HG02852 (cell line): Measurements from ENCODE around the gene LCNL1.
"Not testable (repeated sequence)": the region's sequence is repeated elsewhere in the genome, so short reads cannot be mapped to it uniquely, and the experiment has no call there.

Experiments used
- ATAC-seq: cut with Tn5 transposase; IDR thresholded peaks from one replicate; pipeline ENCODE4 v1.9.1; 2021; ENCODE audit warnings: mild to moderate bottlenecking, moderate library complexity; ENCODE audit not compliant: unreplicated experiment

Gene LCNL1

DNA sequence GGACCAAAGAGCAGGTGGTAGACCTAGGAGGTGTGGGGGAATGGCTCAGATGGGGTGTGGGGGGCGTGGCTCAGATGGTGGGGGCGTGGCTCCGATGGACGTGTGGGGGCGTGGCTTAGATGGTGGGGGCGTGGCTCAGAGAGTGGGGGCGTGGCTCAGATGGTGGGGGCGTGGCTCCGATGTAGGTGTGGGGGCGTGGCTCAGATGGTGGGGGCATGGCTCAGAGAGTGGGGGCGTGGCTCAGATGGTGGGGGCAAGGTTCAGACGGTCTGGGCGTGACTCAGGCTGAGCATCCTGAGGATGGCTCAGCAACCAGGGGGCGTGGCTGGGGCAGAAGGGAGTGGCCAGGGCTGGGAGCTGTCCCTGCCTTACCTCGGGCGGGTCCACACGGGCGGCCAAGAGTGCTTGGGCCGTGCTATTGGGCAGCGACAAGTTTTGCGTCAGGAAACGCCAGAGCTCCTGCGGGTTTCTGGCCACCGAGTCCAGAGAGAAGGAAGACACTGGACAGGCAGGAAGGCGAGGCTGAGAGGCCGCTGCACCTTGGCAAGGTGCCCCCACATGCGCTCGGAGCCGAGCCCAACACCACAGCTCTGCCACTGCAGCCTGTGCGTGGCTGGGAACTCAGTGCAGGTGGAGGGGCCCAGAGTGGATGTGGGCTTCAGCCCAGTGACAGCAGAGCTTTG lies 39.3 kb downstream of the LCNL1 start:
- no peak for ATAC-seq

DNA sequence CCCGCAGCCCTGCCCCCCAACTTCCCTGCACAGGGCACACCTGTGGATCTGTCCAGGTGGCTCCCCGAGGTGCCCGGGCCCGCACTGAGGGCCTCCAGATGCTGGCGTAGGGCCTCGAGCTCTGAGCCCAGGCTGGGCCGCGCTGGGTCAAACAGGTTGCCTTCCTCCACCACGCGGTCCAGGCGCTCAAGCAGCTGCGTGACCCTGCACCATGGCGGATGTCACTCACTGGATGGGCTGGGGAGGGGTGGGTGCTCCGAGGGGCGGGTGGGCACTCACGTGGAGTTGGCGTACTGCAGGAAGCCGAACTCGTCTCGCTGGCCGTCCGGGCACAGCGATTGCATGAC lies 39.8 kb downstream of the LCNL1 start:
- ATAC-seq: no peak

DNA sequence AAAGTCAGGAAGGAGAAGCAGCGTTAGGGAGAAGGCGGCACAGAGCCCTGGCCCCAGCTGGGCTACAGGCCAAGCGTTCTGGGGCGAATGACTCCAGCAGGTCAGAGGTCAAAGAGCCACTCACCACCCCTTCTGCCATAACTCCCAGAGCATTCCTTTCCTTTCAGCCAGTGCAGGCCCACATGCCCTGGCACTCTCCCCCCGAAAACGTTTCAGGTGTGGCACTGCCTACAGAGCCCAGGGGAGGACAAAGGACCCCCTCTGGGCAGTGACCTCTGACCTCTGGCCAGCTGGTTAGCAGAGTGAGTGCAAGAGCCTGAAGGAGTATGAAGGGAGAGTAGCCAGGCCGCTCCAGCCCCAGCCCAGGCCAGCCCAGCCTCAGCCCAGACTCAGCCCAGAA lies 40.4 kb downstream of the LCNL1 start:
- no peak for ATAC-seq

DNA sequence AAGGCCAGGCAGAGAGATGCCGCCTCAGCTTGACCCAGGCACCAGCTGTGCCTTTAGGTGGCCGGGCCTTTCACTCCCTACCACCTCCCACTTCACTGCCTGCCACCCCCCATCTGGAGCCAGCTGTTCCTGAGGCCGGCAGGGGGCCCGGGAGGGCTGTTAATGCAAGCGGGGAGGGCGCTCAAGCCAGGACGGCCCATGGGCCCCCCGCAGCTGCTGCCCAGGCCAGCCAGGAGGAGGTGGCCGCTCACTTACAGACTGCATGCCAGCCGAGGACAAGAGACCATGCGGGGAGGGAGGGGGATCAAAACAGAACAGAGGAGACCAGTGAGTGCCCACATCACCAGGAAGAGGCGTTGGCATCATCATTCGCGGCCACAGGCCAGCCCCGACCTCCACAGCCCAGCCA lies 40.8 kb downstream of the LCNL1 start:
- ATAC-seq: no peak

DNA sequence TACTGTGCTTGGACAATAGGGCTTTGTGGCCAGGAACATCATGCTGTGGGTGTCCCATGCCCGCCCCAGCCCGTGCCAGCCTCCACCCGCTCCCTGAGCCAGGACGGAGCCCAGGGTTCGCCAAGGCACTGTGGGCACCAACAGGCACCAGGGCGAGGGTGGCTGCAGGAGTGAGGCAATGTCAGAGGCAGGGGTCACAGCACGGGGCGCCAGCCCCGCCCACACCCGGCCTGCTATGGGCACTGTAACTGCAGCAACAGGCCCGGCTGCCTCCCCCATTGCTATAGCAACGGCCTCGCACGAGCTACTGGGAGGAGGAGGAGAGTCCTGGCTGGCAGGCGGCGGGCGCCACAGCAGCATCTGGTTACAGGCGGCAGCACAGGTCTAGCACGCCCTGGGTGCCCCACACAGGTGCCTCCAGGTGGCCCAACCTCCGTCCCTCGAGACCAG lies 42.7 kb downstream of the LCNL1 start:
- ATAC-seq: no peak

DNA sequence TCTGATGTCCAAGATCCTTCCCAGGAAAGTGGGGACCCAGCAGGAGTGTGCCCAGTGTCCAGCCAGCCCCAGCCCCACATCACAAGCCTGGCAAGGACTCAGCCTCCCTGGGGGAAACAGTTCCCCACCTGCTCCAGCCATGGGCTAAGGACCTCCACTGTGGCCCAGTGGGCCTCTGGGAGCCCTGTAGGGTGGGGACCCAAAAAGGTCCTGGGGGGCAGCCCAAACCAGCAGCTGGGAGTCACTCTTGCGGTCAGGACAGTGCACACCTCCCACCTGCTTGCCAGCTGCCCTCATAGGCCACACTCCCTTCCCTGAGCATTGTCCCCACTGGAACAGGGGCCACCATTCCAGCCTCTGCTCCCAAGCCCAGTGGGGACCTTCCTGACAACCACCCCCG lies 43.6 kb downstream of the LCNL1 start:
- no peak for ATAC-seq

DNA sequence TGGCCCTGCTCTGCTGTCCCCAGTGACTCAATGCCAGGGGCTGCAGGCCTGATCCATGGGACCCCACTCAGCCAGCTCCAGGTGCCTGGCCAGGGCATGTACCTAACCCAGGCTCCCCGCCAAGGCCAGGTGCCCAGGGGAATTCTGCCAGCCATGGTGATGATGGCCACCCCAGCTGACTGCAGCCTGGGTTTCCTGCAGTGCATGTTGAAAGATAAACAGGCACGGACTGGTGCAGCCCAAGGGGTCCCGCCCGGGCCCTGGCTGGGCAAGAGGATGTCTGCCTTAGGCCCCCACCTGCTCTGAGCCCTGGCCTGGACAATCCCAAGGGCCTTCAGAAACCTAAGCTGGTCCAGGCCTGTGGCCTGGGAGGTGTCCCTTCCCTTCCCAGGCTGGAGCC lies 44.0 kb downstream of the LCNL1 start:
- no peak for ATAC-seq

DNA sequence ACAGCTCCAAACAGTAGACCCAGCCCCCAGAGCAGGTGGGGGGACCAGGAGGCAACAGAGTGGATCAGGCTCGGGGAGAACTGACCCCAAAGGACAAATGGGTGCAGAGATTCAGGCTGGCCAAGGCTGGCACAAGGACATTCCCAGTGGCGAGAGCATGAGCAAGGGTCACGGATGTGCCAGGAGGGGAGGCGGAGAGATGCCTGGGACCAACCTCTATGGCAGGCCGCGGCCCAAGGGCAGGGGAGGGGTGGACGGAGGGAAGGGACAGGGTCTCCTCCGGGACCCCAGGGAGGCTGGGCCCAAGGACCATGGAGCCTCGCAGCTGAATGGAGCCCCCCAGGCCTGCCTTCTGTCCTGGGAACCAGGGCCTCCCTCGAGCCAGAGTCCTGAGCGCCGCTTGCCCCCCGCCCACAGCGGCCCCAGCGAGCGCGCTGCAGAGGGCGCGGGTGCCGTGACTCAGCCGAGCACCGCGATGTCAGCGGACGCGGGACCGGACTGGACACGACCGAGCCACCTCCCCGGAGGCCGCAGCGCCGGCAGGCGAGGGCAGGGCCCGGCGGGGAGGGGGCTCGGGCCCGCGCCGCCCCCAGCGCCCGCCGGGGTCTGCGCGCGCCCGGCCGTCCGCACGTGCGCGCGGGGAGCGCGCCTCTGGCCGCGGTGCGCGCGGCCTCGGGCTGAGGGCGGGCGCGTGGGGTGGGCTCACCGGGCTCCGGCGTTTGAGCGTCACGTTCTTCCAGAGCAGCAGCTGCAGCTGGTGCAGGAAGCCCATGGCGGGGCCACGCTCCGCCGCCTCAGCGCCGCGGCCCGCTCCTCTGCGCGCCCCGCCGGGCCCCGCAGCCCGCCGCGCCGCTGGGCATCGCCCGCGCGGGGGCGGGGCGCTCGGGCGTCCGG lies 44.8 kb downstream of the LCNL1 start, which contains the start of gene ABCA2:
Gene ABCA2 (minus strand): TSS at position 869 of the 894 bp plus-strand sequence. CDS start 97 bp downstream, at position 772.
- ATAC-seq: no peak

DNA sequence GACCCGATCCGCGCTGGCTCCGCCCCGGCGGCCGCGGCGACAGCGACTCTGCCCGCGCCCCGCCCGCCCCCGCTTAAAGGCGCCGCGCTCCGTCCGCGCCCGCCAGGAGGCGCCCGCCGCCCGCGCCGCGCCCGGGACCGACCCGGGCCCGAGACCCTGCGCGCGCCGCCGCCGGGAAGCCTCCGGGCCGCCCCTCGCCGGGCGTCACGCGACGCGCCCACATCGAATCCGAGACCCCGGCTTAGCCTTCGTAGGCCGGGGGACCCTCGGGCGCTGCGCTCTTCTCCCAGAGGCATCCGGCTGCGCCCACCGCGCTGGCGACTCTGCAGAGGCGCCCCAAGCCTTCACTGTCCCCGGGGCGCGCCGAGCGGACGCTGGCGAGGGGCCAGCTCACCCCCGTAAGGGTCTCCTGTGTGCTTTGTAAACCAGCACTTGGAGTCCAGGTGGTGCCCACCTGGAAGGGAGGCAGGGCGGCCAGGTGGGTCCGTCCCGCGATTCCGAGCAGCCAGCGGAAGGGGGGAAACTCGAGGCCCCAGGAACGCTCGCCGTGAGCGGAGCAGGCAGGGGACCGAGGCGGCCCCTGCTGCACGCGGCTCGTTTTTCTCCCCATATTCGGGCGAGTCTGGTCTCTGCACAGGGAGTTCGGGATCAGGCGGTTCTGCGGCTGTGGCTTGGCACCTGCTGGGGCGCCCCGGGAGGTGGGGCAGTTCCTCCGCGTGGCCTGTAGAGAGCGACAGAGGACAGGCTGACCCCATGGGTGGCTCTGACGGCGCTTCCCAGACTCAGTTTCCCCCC lies 45.7 kb downstream of the LCNL1 start:
- peak; percentile 44 for ATAC-seq

DNA sequence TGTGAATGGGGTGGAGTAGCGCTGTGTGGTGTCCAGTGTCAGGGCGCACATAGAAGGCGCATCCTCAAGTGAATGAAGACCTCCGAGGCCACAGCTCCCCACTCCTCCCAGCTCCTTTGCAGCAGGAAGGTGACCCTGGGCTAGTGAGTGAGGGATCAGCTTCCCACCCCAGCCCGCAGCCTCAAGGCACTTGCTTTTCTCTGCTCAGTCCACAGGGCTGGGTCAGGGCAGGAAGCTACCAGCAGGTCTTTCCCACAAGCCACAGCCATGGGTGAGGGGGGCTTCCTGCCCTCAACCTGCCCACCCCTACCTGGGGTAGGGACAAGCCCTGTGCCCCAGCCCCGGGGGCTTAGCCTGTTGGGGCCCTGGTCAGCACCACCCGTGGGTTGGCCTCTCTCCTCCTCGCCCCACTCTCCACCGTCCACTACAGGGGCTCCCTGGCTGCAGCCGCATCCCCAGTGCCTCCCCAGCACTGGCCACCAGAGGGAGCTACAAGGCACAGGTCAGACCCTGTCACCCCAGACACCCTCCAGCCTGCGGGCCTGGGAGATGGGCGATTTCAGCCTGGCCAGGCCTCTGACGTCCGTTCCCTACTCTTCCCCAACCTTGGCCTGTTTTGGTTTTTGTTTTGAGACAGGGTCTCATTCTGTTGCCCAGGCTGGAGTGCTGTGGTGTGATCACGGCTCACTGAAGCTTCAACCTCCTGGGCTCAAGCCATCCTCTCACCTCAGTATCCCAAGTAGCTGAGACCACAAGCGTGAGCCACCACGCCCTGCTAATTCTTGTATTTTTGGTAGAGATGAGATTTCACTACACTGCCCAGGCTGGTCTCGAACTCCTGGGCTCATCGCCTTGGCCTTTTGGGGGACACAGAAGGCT lies 46.5 kb downstream of the LCNL1 start:
- no peak for ATAC-seq

DNA sequence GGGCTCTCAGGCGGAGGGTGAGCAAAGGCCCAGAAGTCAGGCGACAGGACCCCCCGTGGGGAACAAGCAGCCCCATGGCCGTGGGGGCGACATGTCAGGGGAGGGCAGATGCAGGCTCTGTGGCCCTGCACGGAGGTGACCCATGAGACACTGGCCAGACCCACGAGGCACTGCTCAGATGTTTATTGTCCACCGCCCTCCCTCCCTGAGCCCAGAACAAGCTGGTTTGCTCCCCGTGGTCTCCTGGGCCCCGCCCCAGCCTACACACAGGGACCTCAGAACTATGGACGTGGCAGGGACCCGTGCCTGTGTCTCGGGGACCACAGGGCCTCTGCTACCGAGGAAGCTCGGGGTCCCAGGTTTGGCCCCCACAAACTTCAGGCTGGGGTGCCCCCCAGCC lies 47.2 kb downstream of the LCNL1 start:
- ATAC-seq: no peak

DNA sequence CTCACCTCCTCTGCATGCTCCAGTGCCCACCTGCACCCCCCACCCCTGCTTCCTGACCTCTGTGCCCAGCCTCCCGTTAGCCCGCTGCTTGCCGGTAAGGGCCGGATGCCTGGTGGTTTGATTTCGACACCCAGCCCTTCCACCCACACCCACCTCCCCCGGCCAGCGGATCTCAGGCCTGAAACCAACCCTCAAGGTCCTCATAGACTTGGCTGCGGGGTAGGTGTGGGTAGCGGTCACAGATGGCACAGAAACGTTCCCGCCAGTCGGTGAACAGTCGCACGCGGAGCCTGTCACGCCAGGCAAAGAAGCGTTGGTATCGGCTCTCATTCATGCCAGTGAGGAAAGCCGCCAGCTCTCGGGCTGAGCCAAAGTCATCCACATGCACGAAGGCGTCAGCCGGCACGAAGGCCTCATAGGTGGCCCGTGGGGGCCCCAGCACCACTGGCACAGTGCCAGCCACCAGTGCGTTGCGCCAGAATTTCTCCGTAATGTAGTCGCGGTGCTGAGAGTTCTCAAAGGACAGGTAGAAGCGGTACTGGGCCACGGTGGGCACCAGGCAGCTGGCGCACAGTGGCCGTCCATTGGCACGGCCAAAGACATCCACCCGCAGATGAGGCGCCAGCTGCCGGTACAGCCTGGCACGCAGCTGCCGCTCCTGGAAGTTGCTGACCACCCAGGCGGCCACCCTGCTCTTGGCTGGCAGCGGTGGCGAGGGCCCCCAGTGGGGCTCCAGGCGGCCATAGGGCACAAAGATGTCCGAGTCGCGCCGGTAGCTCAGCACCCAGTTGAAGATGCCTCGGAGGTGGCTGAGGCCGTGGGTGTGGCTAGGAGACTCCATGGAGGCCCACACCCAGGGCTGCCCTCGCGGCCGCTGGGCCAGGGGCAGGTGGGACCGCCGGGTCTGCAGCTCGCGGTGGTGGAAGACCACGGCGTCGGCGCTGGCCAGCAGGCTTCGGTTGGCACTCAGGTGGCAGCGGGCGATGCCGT lies 48.0 kb downstream of the LCNL1 start:
- no peak for ATAC-seq

DNA sequence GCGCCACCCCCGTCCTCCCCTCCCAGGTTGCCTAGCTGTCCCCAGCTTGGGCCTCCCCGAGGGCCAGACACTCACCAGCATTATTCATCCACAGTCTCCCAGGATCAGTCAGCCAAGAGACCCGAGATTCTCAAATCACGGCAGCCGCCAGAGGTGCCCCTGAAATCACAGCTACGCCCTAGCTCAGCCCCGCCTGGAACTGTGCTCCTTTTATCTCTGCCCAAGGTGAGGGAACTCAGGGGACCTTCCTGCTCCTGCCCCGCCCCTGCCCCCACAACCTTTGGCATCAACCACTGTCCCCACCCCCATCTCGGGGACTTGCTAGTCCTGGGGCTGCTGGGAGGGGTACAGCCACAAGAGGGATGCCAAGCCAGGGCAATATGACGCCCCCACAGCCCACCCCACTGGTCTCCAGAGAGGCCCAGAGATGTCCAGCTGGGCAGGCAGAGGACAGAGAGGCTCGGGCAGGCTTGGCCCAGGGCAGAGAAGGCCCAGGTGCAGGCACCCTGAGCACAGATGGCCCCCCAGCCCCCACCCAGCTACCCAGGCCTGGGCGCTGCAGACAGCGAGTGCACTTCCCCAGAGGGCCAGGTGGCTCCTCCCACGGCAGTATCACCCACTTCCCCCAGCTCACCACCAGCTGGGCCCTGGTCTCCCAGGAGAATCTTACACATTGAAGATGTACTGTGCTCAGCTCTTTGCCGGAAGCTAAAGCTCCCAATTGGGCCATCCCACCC lies 49.3 kb downstream of the LCNL1 start, which contains the start of gene FUT7:
Gene FUT7 (minus strand): TSS at position 185 of the 737 bp plus-strand sequence. CDS start 97 bp downstream, at position 88.
- no peak for ATAC-seq

DNA sequence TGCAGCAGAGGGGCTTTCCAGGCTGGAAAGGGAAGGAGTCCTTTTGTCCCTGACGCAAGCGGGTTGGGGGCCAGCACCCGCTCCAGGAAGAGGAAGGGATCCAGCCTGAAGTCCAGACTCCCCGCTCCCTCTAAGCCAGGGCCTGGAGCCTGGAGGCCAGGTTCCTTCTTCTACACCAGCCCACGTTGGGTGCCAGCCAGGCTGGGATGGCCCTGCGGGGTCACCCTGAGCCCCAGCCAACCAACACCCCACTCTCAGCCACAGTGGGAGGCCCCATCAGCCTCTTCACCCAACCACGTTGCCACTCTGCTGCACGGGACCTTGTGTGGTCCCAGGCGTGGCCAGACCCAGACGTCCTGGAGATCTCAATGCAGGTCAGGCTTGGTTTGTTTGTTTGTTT lies 50.1 kb downstream of the LCNL1 start:
- no peak for ATAC-seq

DNA sequence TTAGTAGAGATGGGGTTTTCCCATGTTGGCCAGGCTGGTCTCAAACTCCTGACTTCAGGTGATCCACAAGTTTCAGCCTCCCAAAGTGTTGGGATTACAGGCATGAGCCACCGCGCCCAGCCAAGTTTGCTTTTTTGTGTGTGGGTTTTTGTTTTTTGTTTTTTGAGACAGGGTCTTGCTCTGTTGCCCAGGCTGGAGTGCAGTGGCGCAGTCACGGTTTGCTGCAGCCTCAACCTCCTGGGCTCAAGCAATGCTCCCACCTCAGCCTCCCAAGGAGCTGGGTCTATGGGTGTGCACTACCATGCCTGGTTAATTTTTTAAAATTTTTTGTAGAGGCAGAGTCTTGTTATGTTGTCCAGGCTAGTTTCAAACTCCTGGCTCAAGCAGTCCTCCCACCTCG lies 50.7 kb downstream of the LCNL1 start:
- ATAC-seq: not testable (repeated sequence)

DNA sequence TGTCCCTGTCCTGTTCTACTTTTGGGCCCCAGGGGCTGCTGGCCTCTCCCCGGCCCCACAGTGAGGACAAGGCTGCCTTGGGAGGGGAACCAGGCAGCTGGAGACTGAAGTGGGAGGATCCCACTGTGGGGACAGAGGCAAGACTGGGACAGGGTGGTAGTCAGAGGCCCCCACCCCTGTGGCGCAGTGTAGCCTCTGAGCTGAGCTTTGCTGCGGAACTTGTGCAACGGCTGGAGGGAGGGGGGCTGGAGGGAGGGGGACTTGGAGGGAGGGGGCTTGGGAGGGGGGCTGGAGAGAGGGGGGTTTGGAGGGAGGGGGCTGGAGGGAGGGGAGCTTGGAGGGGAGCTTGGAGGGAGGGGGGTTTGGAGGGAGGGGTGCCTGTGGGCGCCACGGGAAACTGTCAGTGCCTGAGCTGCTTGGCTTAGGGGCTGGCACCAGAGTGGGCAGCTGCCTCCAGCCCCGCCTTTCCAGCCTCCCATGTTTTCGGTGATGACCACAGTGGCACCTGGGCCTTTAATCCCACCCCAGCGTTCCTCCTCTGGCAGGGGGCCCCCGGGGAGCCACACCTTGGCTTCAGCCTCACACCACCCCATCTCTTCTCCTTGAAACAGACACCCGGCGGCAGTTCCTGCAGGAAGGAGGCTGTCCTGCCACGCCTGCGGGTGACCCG lies 51.4 kb downstream of the LCNL1 start:
- no peak for ATAC-seq

DNA sequence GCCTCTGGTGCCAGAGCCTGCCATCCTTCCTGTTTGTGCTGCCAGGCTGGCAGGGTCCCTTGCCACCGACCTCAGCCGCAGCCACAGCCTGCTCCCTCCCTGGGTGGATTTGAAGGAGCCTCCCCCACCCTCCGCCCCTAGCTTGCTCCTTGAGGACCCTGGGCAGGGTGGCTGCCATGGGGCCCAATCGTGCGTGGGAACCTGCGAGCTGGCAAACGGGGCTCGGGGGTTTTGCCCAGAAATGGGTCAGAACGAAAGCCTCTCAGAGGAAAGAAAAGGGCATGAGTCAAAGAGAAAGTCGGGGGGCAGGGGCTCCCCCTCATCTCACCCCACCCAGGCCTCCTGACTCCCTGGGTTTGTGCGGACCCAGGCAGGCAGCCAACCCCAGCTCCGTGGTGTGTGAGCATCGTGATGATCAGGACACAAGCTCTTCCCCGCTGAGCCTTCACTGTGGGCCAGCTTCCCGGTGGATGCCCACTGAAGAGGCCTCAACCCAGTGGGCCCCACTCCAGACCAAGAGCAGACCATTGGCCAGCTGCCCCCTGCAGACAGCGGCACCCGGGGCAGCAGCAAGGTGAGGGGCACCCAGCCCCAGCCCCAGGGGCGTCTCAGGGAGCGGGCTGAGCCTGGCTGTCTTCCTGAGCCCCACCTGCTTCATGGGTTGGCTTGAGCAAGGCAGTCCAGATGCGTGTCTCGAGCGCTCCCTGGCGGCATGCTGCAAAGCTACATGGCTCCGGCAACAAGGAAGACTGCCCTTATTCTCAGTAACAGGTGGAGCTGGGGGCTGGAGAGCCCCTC lies 52.1 kb downstream of the LCNL1 start:
- no peak for ATAC-seq
